ENCODE measurements around the gene TMEM203.

GRCh38 chr9:137213160-137214060 is 8.0 kb upstream of the TMEM203 start:
- TF ChIP-seq EZH2phosphoT487 (IDR thresholded peaks at IDR 0.05; ENCODE audit: low read depth) (no peak), CTCF (IDR thresholded peaks at IDR 0.05; ENCODE audit: low read depth, low read length) (peak; percentile 35)

Measured in OCI-LY3 (cell line).